HCT116 (cell line): ENCODE results near the gene UBTD1. TPM values are rescaled to one million over a fixed set of nuclear protein-coding genes. Genes with fewer than 3 reads are reported as not detected.

Experiments
- ATAC-seq: fragments of 200-7000 bp; cut with Tn5 transposase; 2 replicates; pipeline ENCODE4 v1.9.1; 2020; ENCODE audit warnings: mild to moderate bottlenecking, moderate library complexity
- BruUV-seq: library from RNA; stranded (reverse); fragments of 400-500 nt; replicated peaks from 2 replicates; lab custom pipeline; 2021; lab: Mats Ljungman, UMichigan
- CTCF ChIA-PET: fragments of 300-600 bp; sonication (Branson Sonifier 250); formaldehyde crosslinking; loops from one replicate; lab custom pipeline; 2021; ENCODE audit warnings: antibody characterized with exemption; lab: Charles Lee
- POLR2A ChIA-PET: fragments of 300-600, 350-600 bp; sonication (Branson Sonifier 250); formaldehyde crosslinking; loops from one replicate; lab custom pipeline; 2021; ENCODE audit warnings: antibody characterized with exemption; lab: Charles Lee
- RAD21 ChIA-PET, 2 experiments: fragments of 300-600 bp; sonication (Branson Sonifier 250); formaldehyde crosslinking; loops; one replicate each; lab custom pipeline; 2023; ENCODE audit warnings: low total read pairs in 2 of 2; ENCODE audit not compliant: uncharacterized antibody in 2 of 2, unreplicated experiment in 2 of 2, low non-redundant PET in 1 of 2; lab: Charles Lee
- DNase-seq: peaks from one replicate; pipeline ENCODE4 v3.0.0-alpha.2; 2010; ENCODE audit warnings: low read depth, low spot score
- H2AFZ ChIP-seq: fragments of 200-600 bp; shearing (Covaris generic), sonication (generic); 2 replicates; pipeline ENCODE4 v1.6.1; 2017; ENCODE audit warnings: low read depth, mixed run types, mixed read lengths, antibody characterized with exemption, low read length; ENCODE audit not compliant: poor library complexity, severe bottlenecking
- H3K27ac ChIP-seq: 2 replicates; pipeline ENCODE4 v1.5.1; 2012; ENCODE audit warnings: low read depth, low read length
- H3K27me3 ChIP-seq: fragments of 200-600 bp; sonication (generic); 2 replicates; pipeline ENCODE4 v1.6.1; 2016; ENCODE audit warnings: mixed run types, low read length, mixed read lengths; ENCODE audit not compliant: insufficient read depth
- H3K36me3 ChIP-seq, 2 experiments: fragments of 200-500 bp in 1 of 2; fragments of 200-600 bp in 1 of 2; sonication (Bioruptor generic) in 1 of 2; sonication (generic) in 1 of 2; 2 replicates each; pipeline versions ENCODE4 v1.5.1 to v1.6.1; 2014 to 2016; ENCODE audit warnings: low read length in 2 of 2, inconsistent platforms in 1 of 2, mixed read lengths in 1 of 2, mixed run types in 1 of 2; ENCODE audit not compliant: insufficient read depth in 2 of 2, control insufficient read depth in 1 of 2
- H3K4me1 ChIP-seq, 2 experiments: fragments of 200-600 bp in 1 of 2; sonication (generic) in 1 of 2; 2 replicates each; pipeline versions ENCODE4 v1.5.1 to v1.6.1; 2012 to 2017; ENCODE audit warnings: low read length in 2 of 2, inconsistent platforms in 1 of 2, mild to moderate bottlenecking in 1 of 2, mixed read lengths in 1 of 2, mixed run types in 1 of 2, moderate library complexity in 1 of 2; ENCODE audit not compliant: insufficient read depth in 2 of 2, control insufficient read depth in 1 of 2
- H3K4me2 ChIP-seq: fragments of 200-600 bp; sonication (generic); 2 replicates; pipeline ENCODE4 v1.6.1; 2017; ENCODE audit warnings: mixed run types, low read length, mixed read lengths
- H3K4me3 ChIP-seq, 2 experiments: fragments of 200-600 bp in 1 of 2; sonication (generic) in 1 of 2; replicated peaks in 1 of 2; 2 replicates each; pipeline ENCODE4 v1.5.1; 2011 to 2016; ENCODE audit warnings: low read length in 2 of 2, control low read depth in 1 of 2, low read depth in 1 of 2, mild to moderate bottlenecking in 1 of 2, mixed read lengths in 1 of 2, mixed run types in 1 of 2
- H3K79me2 ChIP-seq: fragments of 200-600 bp; sonication (generic); 2 replicates; pipeline ENCODE4 v1.6.1; 2017; ENCODE audit warnings: mild to moderate bottlenecking, mixed run types, low read length, moderate library complexity, mixed read lengths; ENCODE audit not compliant: insufficient read depth
- H3K9ac ChIP-seq: fragments of 200-600 bp; sonication (generic); 2 replicates; pipeline ENCODE4 v1.6.1; 2016; ENCODE audit warnings: low read length, mixed read lengths
- H3K9me2 ChIP-seq: fragments of 200-600 bp; sonication (generic), shearing (Covaris generic); 2 replicates; pipeline ENCODE4 v1.6.1; 2017; ENCODE audit warnings: mixed run types, mild to moderate bottlenecking, moderate library complexity; ENCODE audit not compliant: insufficient read depth
- H3K9me3 ChIP-seq, 2 experiments: fragments of 200-500 bp in 1 of 2; fragments of 200-600 bp in 1 of 2; sonication (Bioruptor generic) in 1 of 2; sonication (generic) in 1 of 2; 2 replicates each; pipeline ENCODE4 v1.6.1; 2014 to 2017; ENCODE audit warnings: low read length in 2 of 2, mixed read lengths in 2 of 2, inconsistent platforms in 1 of 2, low read depth in 1 of 2, mild to moderate bottlenecking in 1 of 2, mixed run types in 1 of 2, moderate library complexity in 1 of 2; ENCODE audit not compliant: control insufficient read depth in 1 of 2, insufficient read depth in 1 of 2
- H4K20me1 ChIP-seq: fragments of 200-600 bp; sonication (generic), shearing (Covaris generic); 2 replicates; pipeline ENCODE4 v1.6.1; 2017; ENCODE audit warnings: mixed run types, mild to moderate bottlenecking, moderate library complexity; ENCODE audit not compliant: insufficient read depth
- ATF3 ChIP-seq: IDR thresholded peaks from 2 replicates; pipeline ENCODE4 v1.6.1; 2012
- CEBPB ChIP-seq: IDR thresholded peaks from 2 replicates; pipeline ENCODE4 v1.6.1; 2012; ENCODE audit warnings: low read depth
- EGR1 ChIP-seq: IDR thresholded peaks from 2 replicates; pipeline ENCODE4 v1.6.1; 2012; ENCODE audit warnings: low read depth
- ELF1 ChIP-seq: IDR thresholded peaks from 2 replicates; pipeline ENCODE4 v1.6.1; 2012; ENCODE audit warnings: low read depth, borderline replicate concordance
- EZH2 ChIP-seq: fragments of 200-600 bp; sonication (generic); IDR thresholded peaks from 2 replicates; pipeline ENCODE4 v1.6.1; 2017; ENCODE audit warnings: antibody characterized with exemption, mixed run types
- EZH2phosphoT487 ChIP-seq: fragments of 200-600 bp; IDR thresholded peaks from 2 replicates; pipeline ENCODE4 v1.6.1; 2018; ENCODE audit warnings: antibody characterized with exemption, borderline replicate concordance
- FOSL1 ChIP-seq: IDR thresholded peaks from 2 replicates; pipeline ENCODE4 v1.6.1; 2012; ENCODE audit warnings: low read depth
- POLR2A ChIP-seq: IDR thresholded peaks from 2 replicates; pipeline ENCODE4 v1.7.0; 2011; ENCODE audit warnings: borderline replicate concordance; ENCODE audit not compliant: insufficient read depth, insufficient read length; ENCODE audit errors: extremely low read depth
- POLR2AphosphoS5 ChIP-seq: IDR thresholded peaks from 2 replicates; pipeline ENCODE4 v1.6.1; 2011; ENCODE audit warnings: mild to moderate bottlenecking, low read depth, low read length, moderate library complexity
- RAD21 ChIP-seq: IDR thresholded peaks from 2 replicates; pipeline ENCODE4 v1.6.1; 2012; ENCODE audit warnings: low read depth, mild to moderate bottlenecking
- REST ChIP-seq: IDR thresholded peaks from 2 replicates; pipeline ENCODE4 v1.6.1; 2012; ENCODE audit warnings: low read depth
- SIN3A ChIP-seq: IDR thresholded peaks from 2 replicates; pipeline ENCODE4 v1.6.1; 2012; ENCODE audit warnings: low read depth
- SP1 ChIP-seq: IDR thresholded peaks from 2 replicates; pipeline ENCODE4 v1.6.1; 2012; ENCODE audit warnings: low read depth
- SRF ChIP-seq: IDR thresholded peaks from 2 replicates; pipeline ENCODE4 v1.6.1; 2012; ENCODE audit warnings: low read depth
- TCF7L2 ChIP-seq: IDR thresholded peaks from 2 replicates; pipeline ENCODE4 v1.7.0; 2011; ENCODE audit warnings: borderline replicate concordance, inconsistent platforms; ENCODE audit not compliant: insufficient read depth, insufficient read length; ENCODE audit errors: extremely low read depth
- YY1 ChIP-seq: IDR thresholded peaks from 2 replicates; pipeline ENCODE4 v1.6.1; 2011; ENCODE audit warnings: low read length, low read depth, moderate library complexity, mild to moderate bottlenecking; ENCODE audit not compliant: insufficient replicate concordance; ENCODE audit errors: extremely low read depth
- ZFX ChIP-seq: fragments of 450-650 bp; IDR thresholded peaks from 2 replicates; pipeline ENCODE4 v1.6.1; 2017
- intact Hi-C: fragments of 100-400 bp; cut with micrococcal nuclease; formaldehyde crosslinking; loops from 2 replicates; pipeline ENCODE4 v1.10.0; 2022
- total RNA-seq: library from RNA; stranded (reverse); gene quantifications from one replicate; pipeline ENCODE4 v1.2.1, GENCODE V29; 2021; ENCODE audit not compliant: unreplicated experiment

Gene UBTD1
- total RNA-seq, 1 experiment from 2014 or later: 12.8 TPM

- no peak for DNase-seq
- Histone ChIP-seq H3K9me3 (no peaks in the 10 kb centered on the region), H3K4me1 (peaks cover 5 to 9% of the 10 kb centered on the region in 2 experiments), H3K4me3 (no peak within 1 kb of the TSS), H3K9me2 (no peaks in the 10 kb centered on the region), H3K9ac (no peak within 1 kb of the TSS), H2AFZ (no peak within 1 kb of the TSS), H4K20me1 (no peaks in the 10 kb centered on the region), H3K27ac (no peak within 1 kb of the TSS), H3K36me3 (no peaks in the 10 kb centered on the region), H3K79me2 (no peaks in the 10 kb centered on the region), H3K27me3 (no peaks in the 10 kb centered on the region), H3K4me2 (no peak within 1 kb of the TSS)
- TF ChIP-seq RAD21: no peak
- no peak for TF ChIP-seq EZH2
- no peak for TF ChIP-seq POLR2A
- no peak for TF ChIP-seq ELF1
- TF ChIP-seq SP1: no peak
- TF ChIP-seq POLR2AphosphoS5: no peak
- TF ChIP-seq TCF7L2: no peak
- TF ChIP-seq YY1: no peak
- no peak for ATAC-seq
- ChIA-PET CTCF (no interaction called here), POLR2A (no interaction called here), RAD21 (interaction anchor here in 1 of 2 experiments (0.7 kb wide), 1 partner anchor 22 kb away, joined by 3 read pairs; no protein-coding TSS in a partner anchor)
- BruUV-seq: no TSS peak
- intact Hi-C loops: no loop called here
Measured at GRCh38 chr10:97589479-97589878, 90.8 kb downstream of the UBTD1 start, which contains the start of gene C10orf62. C10orf62 (plus strand) TSS chr10:97589721; CDS start chr10:97589898, 177 bp downstream.

GRCh38 chr10:97590082-97590747 lies 91.5 kb downstream of the UBTD1 start:
- Histone ChIP-seq H4K20me1 (no peaks in the 10 kb centered on the region), H3K4me2 (no peak overlapping the region), H3K27ac (no peak overlapping the region), H3K9me3 (no peaks in the 10 kb centered on the region), H2AFZ (no peak overlapping the region), H3K36me3 (no peaks in the 10 kb centered on the region), H3K4me1 (peaks cover 0 to 7% of the 10 kb centered on the region in 2 experiments; a peak in 1 of 4 replicates), H3K9ac (no peak overlapping the region), H3K79me2 (no peaks in the 10 kb centered on the region), H3K9me2 (no peaks in the 10 kb centered on the region), H3K27me3 (no peaks in the 10 kb centered on the region), H3K4me3 (no peak overlapping the region)
- TF ChIP-seq SRF: no peak
- no peak for TF ChIP-seq EZH2phosphoT487
- no peak for TF ChIP-seq YY1
- TF ChIP-seq POLR2AphosphoS5: no peak
- no peak for TF ChIP-seq ZFX
- TF ChIP-seq ATF3: no peak
- no peak for TF ChIP-seq ELF1
- no peak for TF ChIP-seq POLR2A
- TF ChIP-seq FOSL1: no peak
- no peak for TF ChIP-seq EGR1
- no peak for TF ChIP-seq SIN3A
- no peak for TF ChIP-seq CEBPB
- TF ChIP-seq REST: no peak
- BruUV-seq: no TSS peak
- intact Hi-C loops: no loop called here
- ChIA-PET RAD21 (interaction anchor here in 1 of 2 experiments (0.7 kb wide), 1 partner anchor 22 kb away, joined by 3 read pairs; no protein-coding TSS in a partner anchor), POLR2A (no interaction called here), CTCF (no interaction called here)
- no peak for DNase-seq
- no peak for ATAC-seq
